ENCODE measurements around the gene TASL.
"Not testable (repeated sequence)": the region's sequence is repeated elsewhere in the genome, so short reads cannot be mapped to it uniquely, and the experiment has no call there.

TASL gene

GRCh38 chrX:30570505-30570904 lies 7.1 kb downstream of the TASL start:
- no peak overlapping the region for H3K4me3 ChIP-seq (ENCODE audit: low read length)
- H3K9ac ChIP-seq (ENCODE audit: low read length) = no peak overlapping the region
- H3K4me1 ChIP-seq (ENCODE audit: control insufficient read depth, insufficient read depth, low read length) = no peaks in the 10 kb centered on the region
- H3K27me3 ChIP-seq (ENCODE audit: control insufficient read depth, insufficient read depth, low read length) = no peaks in the 10 kb centered on the region
- no peaks in the 10 kb centered on the region for H3K36me3 ChIP-seq (ENCODE audit: control insufficient read depth, insufficient read depth, low read length)
- no peak overlapping the region for H3K27ac ChIP-seq (ENCODE audit: low read depth, low read length)

- H3K4me3 ChIP-seq (ENCODE audit: low read length) = no peak overlapping the region
- no peaks in the 10 kb centered on the region for H3K27me3 ChIP-seq (ENCODE audit: control insufficient read depth, insufficient read depth, low read length)
- H3K4me1 ChIP-seq (ENCODE audit: control insufficient read depth, insufficient read depth, low read length) = no peaks in the 10 kb centered on the region
- no peaks in the 10 kb centered on the region for H3K36me3 ChIP-seq (ENCODE audit: control insufficient read depth, insufficient read depth, low read length)
- no peak overlapping the region for H3K27ac ChIP-seq (ENCODE audit: low read depth, low read length)
- H3K9ac ChIP-seq (ENCODE audit: low read length) = no peak overlapping the region
Observed at GRCh38 chrX:30568136-30568535, 9.4 kb downstream of the TASL start.

- H3K4me1 ChIP-seq (ENCODE audit: control insufficient read depth, insufficient read depth, low read length); H3K36me3 ChIP-seq (ENCODE audit: control insufficient read depth, insufficient read depth, low read length): not testable (repeated sequence)
Observed at GRCh38 chrX:30563070-30563469, 14.5 kb downstream of the TASL start.

GRCh38 chrX:30561191-30561590 lies 16.4 kb downstream of the TASL start:
- Histone ChIP-seq H3K36me3 (ENCODE audit: control insufficient read depth, insufficient read depth, low read length) (no peaks in the 10 kb centered on the region), H3K27ac (ENCODE audit: low read depth, low read length) (no peak overlapping the region), H3K4me1 (ENCODE audit: control insufficient read depth, insufficient read depth, low read length) (no peaks in the 10 kb centered on the region), H3K9ac (ENCODE audit: low read length) (no peak overlapping the region), H3K4me3 (ENCODE audit: low read length) (no peak overlapping the region), H3K27me3 (ENCODE audit: control insufficient read depth, insufficient read depth, low read length) (no peaks in the 10 kb centered on the region)

More at GRCh38 chrX:30563070-30563469, 14.5 kb downstream of the TASL start:
- H3K4me3 ChIP-seq (ENCODE audit: low read length); H3K27ac ChIP-seq (ENCODE audit: low read depth, low read length); H3K9ac ChIP-seq (ENCODE audit: low read length); H3K27me3 ChIP-seq (ENCODE audit: control insufficient read depth, insufficient read depth, low read length): not testable (repeated sequence)

- Histone ChIP-seq H3K36me3 (ENCODE audit: control insufficient read depth, insufficient read depth, low read length) (no peaks in the 10 kb centered on the region), H3K27me3 (ENCODE audit: control insufficient read depth, insufficient read depth, low read length) (no peaks in the 10 kb centered on the region), H3K4me1 (ENCODE audit: control insufficient read depth, insufficient read depth, low read length) (no peaks in the 10 kb centered on the region)
Observed at GRCh38 chrX:30538271-30538670, 39.3 kb downstream of the TASL start.

GRCh38 chrX:30533835-30534234 lies 43.7 kb downstream of the TASL start:
- Histone ChIP-seq H3K27me3 (ENCODE audit: control insufficient read depth, insufficient read depth, low read length) (no peaks in the 10 kb centered on the region), H3K4me1 (ENCODE audit: control insufficient read depth, insufficient read depth, low read length) (no peaks in the 10 kb centered on the region), H3K27ac (ENCODE audit: low read depth, low read length) (no peak overlapping the region), H3K9ac (ENCODE audit: low read length) (no peak overlapping the region), H3K4me3 (ENCODE audit: low read length) (no peak overlapping the region), H3K36me3 (ENCODE audit: control insufficient read depth, insufficient read depth, low read length) (no peaks in the 10 kb centered on the region)

More at GRCh38 chrX:30538271-30538670, 39.3 kb downstream of the TASL start:
- H3K4me3 ChIP-seq (ENCODE audit: low read length) = no peak overlapping the region
- H3K9ac ChIP-seq (ENCODE audit: low read length) = no peak overlapping the region
- H3K27ac ChIP-seq (ENCODE audit: low read depth, low read length) = no peak overlapping the region

- H3K27me3 ChIP-seq (ENCODE audit: control insufficient read depth, insufficient read depth, low read length) = no peaks in the 10 kb centered on the region
- no peaks in the 10 kb centered on the region for H3K4me1 ChIP-seq (ENCODE audit: control insufficient read depth, insufficient read depth, low read length)
Observed at GRCh38 chrX:30533266-30533665, 44.3 kb downstream of the TASL start.

GRCh38 chrX:30530606-30531005 lies 47.0 kb downstream of the TASL start:
- no peak overlapping the region for H3K27ac ChIP-seq (ENCODE audit: low read depth, low read length)

More at GRCh38 chrX:30533266-30533665, 44.3 kb downstream of the TASL start:
- Histone ChIP-seq H3K27ac (ENCODE audit: low read depth, low read length) (no peak overlapping the region), H3K36me3 (ENCODE audit: control insufficient read depth, insufficient read depth, low read length) (no peaks in the 10 kb centered on the region), H3K9ac (ENCODE audit: low read length) (no peak overlapping the region), H3K4me3 (ENCODE audit: low read length) (no peak overlapping the region)

GRCh38 chrX:30525732-30526131 lies 51.8 kb downstream of the TASL start:
- Histone ChIP-seq H3K36me3 (ENCODE audit: control insufficient read depth, insufficient read depth, low read length) (no peaks in the 10 kb centered on the region), H3K27me3 (ENCODE audit: control insufficient read depth, insufficient read depth, low read length) (no peaks in the 10 kb centered on the region), H3K27ac (ENCODE audit: low read depth, low read length) (no peak overlapping the region), H3K4me1 (ENCODE audit: control insufficient read depth, insufficient read depth, low read length) (no peaks in the 10 kb centered on the region), H3K9ac (ENCODE audit: low read length) (no peak overlapping the region), H3K4me3 (ENCODE audit: low read length) (no peak overlapping the region)

More at GRCh38 chrX:30530606-30531005, 47.0 kb downstream of the TASL start:
- H3K4me1 ChIP-seq (ENCODE audit: control insufficient read depth, insufficient read depth, low read length) = no peaks in the 10 kb centered on the region
- H3K27me3 ChIP-seq (ENCODE audit: control insufficient read depth, insufficient read depth, low read length) = no peaks in the 10 kb centered on the region
- H3K4me3 ChIP-seq (ENCODE audit: low read length) = no peak overlapping the region
- no peaks in the 10 kb centered on the region for H3K36me3 ChIP-seq (ENCODE audit: control insufficient read depth, insufficient read depth, low read length)
- no peak overlapping the region for H3K9ac ChIP-seq (ENCODE audit: low read length)

GRCh38 chrX:30521440-30522182 lies 56.0 kb downstream of the TASL start:
- H3K27me3 ChIP-seq (ENCODE audit: control insufficient read depth, insufficient read depth, low read length) = no peaks in the 10 kb centered on the region

GRCh38 chrX:30513284-30513683 lies 64.3 kb downstream of the TASL start:
- Histone ChIP-seq H3K4me1 (ENCODE audit: control insufficient read depth, insufficient read depth, low read length) (no peaks in the 10 kb centered on the region), H3K36me3 (ENCODE audit: control insufficient read depth, insufficient read depth, low read length) (no peaks in the 10 kb centered on the region), H3K4me3 (ENCODE audit: low read length) (no peak overlapping the region), H3K27ac (ENCODE audit: low read depth, low read length) (no peak overlapping the region), H3K27me3 (ENCODE audit: control insufficient read depth, insufficient read depth, low read length) (no peaks in the 10 kb centered on the region), H3K9ac (ENCODE audit: low read length) (no peak overlapping the region)

More at GRCh38 chrX:30521440-30522182, 56.0 kb downstream of the TASL start:
- no peaks in the 10 kb centered on the region for H3K36me3 ChIP-seq (ENCODE audit: control insufficient read depth, insufficient read depth, low read length)
- H3K4me1 ChIP-seq (ENCODE audit: control insufficient read depth, insufficient read depth, low read length) = no peaks in the 10 kb centered on the region
- no peak overlapping the region for H3K4me3 ChIP-seq (ENCODE audit: low read length)
- no peak overlapping the region for H3K9ac ChIP-seq (ENCODE audit: low read length)
- no peak overlapping the region for H3K27ac ChIP-seq (ENCODE audit: low read depth, low read length)

Measured in rectal smooth muscle tissue (tissue), 1 donor.